GM23338 (cell line): Measurements from ENCODE around the gene CUX1. TPM values are rescaled to one million over a fixed set of nuclear protein-coding genes. Genes with fewer than 3 reads are reported as not detected.

Experiments
- ATAC-seq: fragments of 200-7000 bp; cut with Tn5 transposase; 3 replicates; pipeline ENCODE4 v1.9.1; 2020
- DNase-seq: peaks from one replicate; pipeline ENCODE4 v3.0.0-alpha.2; 2015; ENCODE audit warnings: low spot score
- H2AFZ ChIP-seq: fragments of 200-600 bp; sonication (generic); 2 replicates; pipeline ENCODE4 v1.8.0; 2016; ENCODE audit warnings: antibody characterized with exemption, mild to moderate bottlenecking, moderate library complexity
- H3F3A ChIP-seq: fragments of 200-600 bp; sonication (generic); replicated peaks from 2 replicates; pipeline ENCODE4 v1.8.0; 2017; ENCODE audit warnings: antibody characterized with exemption, mixed run types, low read depth
- H3K27ac ChIP-seq: fragments of 200-600 bp; sonication (generic); 2 replicates; pipeline ENCODE4 v1.6.1; 2016; ENCODE audit warnings: low read depth
- H3K27me3 ChIP-seq: fragments of 200-600 bp; sonication (generic); 2 replicates; pipeline ENCODE4 v1.8.0; 2016; ENCODE audit warnings: mild to moderate bottlenecking, mixed run types, moderate library complexity; ENCODE audit not compliant: insufficient read depth
- H3K36me3 ChIP-seq: fragments of 200-600 bp; sonication (generic); 2 replicates; pipeline ENCODE4 v1.8.0; 2016; ENCODE audit warnings: mild to moderate bottlenecking; ENCODE audit not compliant: insufficient read depth
- H3K4me1 ChIP-seq: fragments of 200-600 bp; sonication (generic); 2 replicates; pipeline ENCODE4 v1.8.0; 2016; ENCODE audit warnings: mild to moderate bottlenecking, moderate library complexity; ENCODE audit not compliant: insufficient read depth
- H3K4me2 ChIP-seq: fragments of 200-600 bp; sonication (generic); 2 replicates; pipeline ENCODE4 v1.7.1; 2017; ENCODE audit warnings: mixed run types
- H3K4me3 ChIP-seq: fragments of 200-600 bp; sonication (generic); 2 replicates; pipeline ENCODE4 v1.6.1; 2016; ENCODE audit warnings: mixed run types
- H3K79me2 ChIP-seq: fragments of 200-600 bp; sonication (generic); replicated peaks from 2 replicates; pipeline ENCODE4 v1.8.0; 2017; ENCODE audit warnings: mild to moderate bottlenecking; ENCODE audit not compliant: insufficient read depth
- H3K9me2 ChIP-seq: fragments of 200-600 bp; sonication (generic); 2 replicates; pipeline ENCODE4 v1.8.0; 2017; ENCODE audit not compliant: insufficient read depth
- H4K20me1 ChIP-seq: fragments of 200-600 bp; sonication (generic); replicated peaks from 2 replicates; pipeline ENCODE4 v1.8.0; 2017; ENCODE audit warnings: mild to moderate bottlenecking; ENCODE audit not compliant: insufficient read depth
- H3K27ac Mint-ChIP-seq: 2 replicates; pipeline ENCODE4 v1.8.0; 2020; ENCODE audit warnings: inconsistent platforms, mild to moderate bottlenecking, moderate library complexity, mixed read lengths
- H3K27me3 Mint-ChIP-seq: 3 replicates; pipeline ENCODE4 v1.8.0; 2022; ENCODE audit warnings: low read depth, mild to moderate bottlenecking, moderate library complexity, mixed read lengths, inconsistent platforms; ENCODE audit not compliant: insufficient read depth, poor library complexity
- H3K36me3 Mint-ChIP-seq: 3 replicates; pipeline ENCODE4 v1.8.0; 2021; ENCODE audit warnings: low read depth, mild to moderate bottlenecking, inconsistent platforms, moderate library complexity, mixed read lengths
- H3K4me1 Mint-ChIP-seq: 3 replicates; pipeline ENCODE4 v1.8.0; 2020; ENCODE audit warnings: mild to moderate bottlenecking, inconsistent platforms, mixed read lengths
- H3K4me3 Mint-ChIP-seq: 3 replicates; pipeline ENCODE4 v1.8.0; 2021; ENCODE audit warnings: moderate library complexity, mild to moderate bottlenecking, inconsistent platforms, mixed read lengths
- H3K9me3 Mint-ChIP-seq: 3 replicates; pipeline ENCODE4 v1.8.0; 2020; ENCODE audit warnings: moderate library complexity, mild to moderate bottlenecking, inconsistent platforms, mixed read lengths
- CREB1 ChIP-seq: fragments of 250-450 bp; sonication (Bioruptor Pico); IDR thresholded peaks from 2 replicates; pipeline ENCODE4 v1.5.0; 2020; ENCODE audit warnings: low read depth, mild to moderate bottlenecking, moderate library complexity
- CTCF ChIP-seq, 2 experiments: fragments of 200-600 bp in 1 of 2; sonication (generic) in 1 of 2; conservative IDR thresholded peaks; 2 replicates each; pipeline versions ENCODE4 v1.5.1 to v1.6.1; 2016 to 2017; ENCODE audit warnings: antibody characterized with exemption in 2 of 2, low read depth in 2 of 2, mild to moderate bottlenecking in 2 of 2, moderate library complexity in 1 of 2
- EZH2 ChIP-seq: fragments of 200-600 bp; sonication (generic); IDR thresholded peaks from one replicate; pipeline ENCODE4 v1.8.0; 2017; ENCODE audit warnings: antibody characterized with exemption, mild to moderate bottlenecking, low read depth; ENCODE audit not compliant: unreplicated experiment
- EZH2phosphoT487 ChIP-seq: fragments of 200-600 bp; sonication (generic); IDR thresholded peaks from one replicate; pipeline ENCODE4 v1.8.1; 2018; ENCODE audit warnings: antibody characterized with exemption; ENCODE audit not compliant: unreplicated experiment
- JUNB ChIP-seq: IDR thresholded peaks from one replicate; pipeline ENCODE4 v1.6.1; 2016; ENCODE audit warnings: antibody characterized with exemption; ENCODE audit not compliant: unreplicated experiment
- NANOG ChIP-seq: IDR thresholded peaks from 2 replicates; pipeline ENCODE4 v1.6.1; 2016; ENCODE audit warnings: antibody characterized with exemption, borderline replicate concordance
- POLR2AphosphoS5 ChIP-seq: IDR thresholded peaks from 2 replicates; pipeline ENCODE4 v1.6.1; 2016; ENCODE audit warnings: antibody characterized with exemption, low read depth
- REST ChIP-seq: IDR thresholded peaks from one replicate; pipeline ENCODE4 v1.6.1; 2018; ENCODE audit warnings: antibody characterized with exemption; ENCODE audit not compliant: unreplicated experiment
- STAT1 ChIP-seq: IDR thresholded peaks from one replicate; pipeline ENCODE4 v1.6.1; 2016; ENCODE audit warnings: antibody characterized with exemption; ENCODE audit not compliant: unreplicated experiment
- ZNF114 ChIP-seq: fragments of 250-450 bp; sonication (Bioruptor Pico); IDR thresholded peaks from 2 replicates; pipeline ENCODE4 v1.5.0; 2020; ENCODE audit warnings: mild to moderate bottlenecking, moderate library complexity
- ZNF331 ChIP-seq: fragments of 250-450 bp; sonication (Bioruptor Pico); IDR thresholded peaks from 2 replicates; pipeline ENCODE4 v1.5.0; 2020; ENCODE audit warnings: low read depth, mild to moderate bottlenecking, moderate library complexity
- polyA plus RNA-seq: library from polyadenylated mRNA; unstranded; fragments of >200 nt; fragmentation: Nextera tagmentation; extraction: Ambion mirVana; gene quantifications from 2 replicates; pipeline ENCODE4 v1.2.1, GENCODE V29; 2016
- total RNA-seq: library from RNA; depleted of rRNA; stranded (reverse); fragments of >200 nt; shearing (Covaris generic); gene quantifications from 2 replicates; pipeline ENCODE4 v1.2.3, GENCODE V29; 2014
- TF ChIP-seq, protein P1 (sequence below): IDR thresholded peaks from 2 replicates; pipeline ENCODE4 v1.6.1; 2016; ENCODE audit warnings: antibody characterized with exemption
- TF ChIP-seq, protein P2 (sequence below): fragments of 250-450 bp; sonication (Bioruptor Pico); IDR thresholded peaks from 2 replicates; pipeline ENCODE4 v1.5.0; 2020; ENCODE audit warnings: mild to moderate bottlenecking, moderate library complexity

CUX1 gene
- total and polyA plus RNA-seq, 2 experiments from 2014 or later = 49.9 to 64.0 TPM

DNA sequence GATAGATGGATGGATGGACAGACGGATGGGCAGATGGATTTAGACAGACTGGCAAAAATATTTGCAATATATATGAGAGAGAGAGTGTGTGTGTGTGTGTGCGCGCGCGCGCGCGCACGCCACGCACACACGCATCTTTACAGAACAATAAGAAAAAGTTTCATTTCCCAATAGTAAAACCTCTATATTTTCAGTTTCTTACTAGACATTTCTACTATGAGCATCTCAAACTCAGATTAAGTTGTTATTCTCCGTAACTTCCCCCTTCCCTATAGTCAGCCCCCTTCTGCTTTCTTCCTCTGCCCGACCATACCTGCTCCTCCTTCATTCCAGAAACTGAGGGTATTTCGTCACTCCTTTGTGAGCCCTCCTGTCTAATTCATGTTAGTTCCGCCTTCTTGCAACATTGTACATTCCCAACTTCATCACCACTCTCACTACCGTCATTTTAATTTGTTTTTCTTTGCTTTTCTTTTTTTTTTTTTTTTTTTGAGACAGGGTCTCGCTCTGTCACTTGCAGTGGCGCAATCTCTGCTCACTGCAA lies 314.9 kb downstream of the CUX1 start:
- Mint-ChIP-seq H3K36me3 (peaks cover 10% of the 10 kb centered on the region; the same call in 2 of the 3 replicates), H3K27me3 (peaks cover 4% of the 10 kb centered on the region), H3K9me3 (peaks cover 3% of the 10 kb centered on the region; the same call in 1 of the 3 replicates), H3K4me3 (no peak overlapping the region), H3K4me1 (peaks cover 2% of the 10 kb centered on the region), H3K27ac (no peak overlapping the region)
- ATAC-seq = no peak
- Histone ChIP-seq H2AFZ (no peak overlapping the region), H3K9me2 (no peaks in the 10 kb centered on the region), H3K4me2 (no peak overlapping the region), H3K4me3 (no peak overlapping the region), H4K20me1 (no peaks in the 10 kb centered on the region; the same call in 1 of the 2 replicates), H3K27ac (no peak overlapping the region), H3F3A (no peaks in the 10 kb centered on the region), H3K79me2 (no peaks in the 10 kb centered on the region), H3K4me1 (no peaks in the 10 kb centered on the region; the same call in 1 of the 2 replicates), H3K36me3 (no peaks in the 10 kb centered on the region), H3K27me3 (no peaks in the 10 kb centered on the region)
- TF ChIP-seq, protein P1, sequence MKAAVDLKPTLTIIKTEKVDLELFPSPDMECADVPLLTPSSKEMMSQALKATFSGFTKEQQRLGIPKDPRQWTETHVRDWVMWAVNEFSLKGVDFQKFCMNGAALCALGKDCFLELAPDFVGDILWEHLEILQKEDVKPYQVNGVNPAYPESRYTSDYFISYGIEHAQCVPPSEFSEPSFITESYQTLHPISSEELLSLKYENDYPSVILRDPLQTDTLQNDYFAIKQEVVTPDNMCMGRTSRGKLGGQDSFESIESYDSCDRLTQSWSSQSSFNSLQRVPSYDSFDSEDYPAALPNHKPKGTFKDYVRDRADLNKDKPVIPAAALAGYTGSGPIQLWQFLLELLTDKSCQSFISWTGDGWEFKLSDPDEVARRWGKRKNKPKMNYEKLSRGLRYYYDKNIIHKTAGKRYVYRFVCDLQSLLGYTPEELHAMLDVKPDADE = no peak
- TF ChIP-seq NANOG = no peak
- no peak for TF ChIP-seq STAT1
- TF ChIP-seq ZNF114 = no peak
- no peak for TF ChIP-seq EZH2
- no peak for TF ChIP-seq EZH2phosphoT487
- TF ChIP-seq JUNB = no peak
- no peak for TF ChIP-seq CREB1 (CRISPR knock-in tag)
- TF ChIP-seq, protein P2, sequence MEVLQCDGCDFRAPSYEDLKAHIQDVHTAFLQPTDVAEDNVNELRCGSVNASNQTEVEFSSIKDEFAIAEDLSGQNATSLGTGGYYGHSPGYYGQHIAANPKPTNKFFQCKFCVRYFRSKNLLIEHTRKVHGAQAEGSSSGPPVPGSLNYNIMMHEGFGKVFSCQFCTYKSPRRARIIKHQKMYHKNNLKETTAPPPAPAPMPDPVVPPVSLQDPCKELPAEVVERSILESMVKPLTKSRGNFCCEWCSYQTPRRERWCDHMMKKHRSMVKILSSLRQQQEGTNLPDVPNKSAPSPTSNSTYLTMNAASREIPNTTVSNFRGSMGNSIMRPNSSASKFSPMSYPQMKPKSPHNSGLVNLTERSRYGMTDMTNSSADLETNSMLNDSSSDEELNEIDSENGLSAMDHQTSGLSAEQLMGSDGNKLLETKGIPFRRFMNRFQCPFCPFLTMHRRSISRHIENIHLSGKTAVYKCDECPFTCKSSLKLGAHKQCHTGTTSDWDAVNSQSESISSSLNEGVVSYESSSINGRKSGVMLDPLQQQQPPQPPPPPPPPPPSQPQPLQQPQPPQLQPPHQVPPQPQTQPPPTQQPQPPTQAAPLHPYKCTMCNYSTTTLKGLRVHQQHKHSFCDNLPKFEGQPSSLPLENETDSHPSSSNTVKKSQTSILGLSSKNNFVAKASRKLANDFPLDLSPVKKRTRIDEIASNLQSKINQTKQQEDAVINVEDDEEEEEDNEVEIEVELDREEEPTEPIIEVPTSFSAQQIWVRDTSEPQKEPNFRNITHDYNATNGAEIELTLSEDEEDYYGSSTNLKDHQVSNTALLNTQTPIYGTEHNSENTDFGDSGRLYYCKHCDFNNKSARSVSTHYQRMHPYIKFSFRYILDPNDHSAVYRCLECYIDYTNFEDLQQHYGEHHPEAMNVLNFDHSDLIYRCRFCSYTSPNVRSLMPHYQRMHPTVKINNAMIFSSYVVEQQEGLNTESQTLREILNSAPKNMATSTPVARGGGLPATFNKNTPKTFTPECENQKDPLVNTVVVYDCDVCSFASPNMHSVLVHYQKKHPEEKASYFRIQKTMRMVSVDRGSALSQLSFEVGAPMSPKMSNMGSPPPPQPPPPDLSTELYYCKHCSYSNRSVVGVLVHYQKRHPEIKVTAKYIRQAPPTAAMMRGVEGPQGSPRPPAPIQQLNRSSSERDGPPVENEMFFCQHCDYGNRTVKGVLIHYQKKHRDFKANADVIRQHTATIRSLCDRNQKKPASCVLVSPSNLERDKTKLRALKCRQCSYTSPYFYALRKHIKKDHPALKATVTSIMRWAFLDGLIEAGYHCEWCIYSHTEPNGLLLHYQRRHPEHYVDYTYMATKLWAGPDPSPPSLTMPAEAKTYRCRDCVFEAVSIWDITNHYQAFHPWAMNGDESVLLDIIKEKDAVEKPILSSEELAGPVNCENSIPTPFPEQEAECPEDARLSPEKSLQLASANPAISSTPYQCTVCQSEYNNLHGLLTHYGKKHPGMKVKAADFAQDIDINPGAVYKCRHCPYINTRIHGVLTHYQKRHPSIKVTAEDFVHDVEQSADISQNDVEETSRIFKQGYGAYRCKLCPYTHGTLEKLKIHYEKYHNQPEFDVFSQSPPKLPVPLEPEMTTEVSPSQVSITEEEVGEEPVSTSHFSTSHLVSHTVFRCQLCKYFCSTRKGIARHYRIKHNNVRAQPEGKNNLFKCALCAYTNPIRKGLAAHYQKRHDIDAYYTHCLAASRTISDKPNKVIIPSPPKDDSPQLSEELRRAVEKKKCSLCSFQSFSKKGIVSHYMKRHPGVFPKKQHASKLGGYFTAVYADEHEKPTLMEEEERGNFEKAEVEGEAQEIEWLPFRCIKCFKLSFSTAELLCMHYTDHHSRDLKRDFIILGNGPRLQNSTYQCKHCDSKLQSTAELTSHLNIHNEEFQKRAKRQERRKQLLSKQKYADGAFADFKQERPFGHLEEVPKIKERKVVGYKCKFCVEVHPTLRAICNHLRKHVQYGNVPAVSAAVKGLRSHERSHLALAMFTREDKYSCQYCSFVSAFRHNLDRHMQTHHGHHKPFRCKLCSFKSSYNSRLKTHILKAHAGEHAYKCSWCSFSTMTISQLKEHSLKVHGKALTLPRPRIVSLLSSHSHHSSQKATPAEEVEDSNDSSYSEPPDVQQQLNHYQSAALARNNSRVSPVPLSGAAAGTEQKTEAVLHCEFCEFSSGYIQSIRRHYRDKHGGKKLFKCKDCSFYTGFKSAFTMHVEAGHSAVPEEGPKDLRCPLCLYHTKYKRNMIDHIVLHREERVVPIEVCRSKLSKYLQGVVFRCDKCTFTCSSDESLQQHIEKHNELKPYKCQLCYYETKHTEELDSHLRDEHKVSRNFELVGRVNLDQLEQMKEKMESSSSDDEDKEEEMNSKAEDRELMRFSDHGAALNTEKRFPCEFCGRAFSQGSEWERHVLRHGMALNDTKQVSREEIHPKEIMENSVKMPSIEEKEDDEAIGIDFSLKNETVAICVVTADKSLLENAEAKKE (CRISPR knock-in tag) = no peak
- no peak for TF ChIP-seq POLR2AphosphoS5
- no peak for TF ChIP-seq CTCF (conservative IDR thresholded peaks at IDR 0.05; ENCODE audit: low read depth in 2 of 2)
- TF ChIP-seq REST = no peak
- no peak for TF ChIP-seq ZNF331 (CRISPR knock-in tag)
- DNase-seq = no peak
